Panc1 (cell line): ENCODE data around the gene WHAMM. TPM values are rescaled to one million over a fixed set of nuclear protein-coding genes. Genes with fewer than 3 reads are reported as not detected.

Experiments used
- ATAC-seq: fragments of 200-7000 bp; cut with Tn5 transposase; 2 replicates; pipeline ENCODE4 v1.9.1; 2020; ENCODE audit warnings: mild to moderate bottlenecking, moderate library complexity
- BruUV-seq: library from RNA; stranded (reverse); fragments of 400-500 nt; replicated peaks from 2 replicates; lab custom pipeline; 2021; lab: Mats Ljungman, UMichigan
- CTCF ChIA-PET: fragments of 300-600 bp; sonication (Branson Sonifier 250); formaldehyde crosslinking; loops from one replicate; lab custom pipeline; 2022; ENCODE audit warnings: antibody characterized with exemption; lab: Charles Lee
- POLR2A ChIA-PET: fragments of 300-600 bp; sonication (Branson Sonifier 250); formaldehyde crosslinking; loops from one replicate; lab custom pipeline; 2022; ENCODE audit warnings: antibody characterized with exemption; lab: Charles Lee
- DNase-seq: peaks from one replicate; pipeline ENCODE4 v3.0.0-alpha.2; 2010; ENCODE audit warnings: low read depth, low spot score
- H3K27ac ChIP-seq: 2 replicates; pipeline ENCODE4 v1.5.1; 2011; ENCODE audit warnings: mild to moderate bottlenecking, low read length, inconsistent platforms
- H3K27me3 ChIP-seq: fragments of 200-500 bp; sonication (Bioruptor generic); 2 replicates; pipeline ENCODE4 v1.6.0; 2014; ENCODE audit warnings: low read length, inconsistent platforms; ENCODE audit not compliant: control insufficient read depth, insufficient read depth
- H3K36me3 ChIP-seq: fragments of 200-500 bp; sonication (Bioruptor generic); 2 replicates; pipeline ENCODE4 v1.5.1; 2014; ENCODE audit warnings: inconsistent platforms, mild to moderate bottlenecking, low read length, moderate library complexity; ENCODE audit not compliant: control insufficient read depth, insufficient read depth
- H3K4me1 ChIP-seq: 2 replicates; pipeline ENCODE4 v1.5.1; 2011; ENCODE audit warnings: inconsistent platforms, mild to moderate bottlenecking, low read length, moderate library complexity; ENCODE audit not compliant: control insufficient read depth, insufficient read depth
- H3K4me3 ChIP-seq, 2 experiments: 2 replicates each; pipeline ENCODE4 v1.5.1; 2011 to 2012; ENCODE audit warnings: low read depth in 2 of 2, low read length in 2 of 2, mild to moderate bottlenecking in 2 of 2, inconsistent platforms in 1 of 2, moderate library complexity in 1 of 2
- H3K9me3 ChIP-seq: fragments of 200-500 bp; sonication (Bioruptor generic); 2 replicates; pipeline ENCODE4 v1.5.1; 2014; ENCODE audit warnings: low read depth, mild to moderate bottlenecking, inconsistent platforms, low read length, moderate library complexity; ENCODE audit not compliant: control insufficient read depth, insufficient read depth
- POLR2AphosphoS5 ChIP-seq: IDR thresholded peaks from 2 replicates; pipeline ENCODE4 v1.6.1; 2012; ENCODE audit warnings: mild to moderate bottlenecking, low read depth, low read length, moderate library complexity
- SIN3A ChIP-seq: IDR thresholded peaks from 2 replicates; pipeline ENCODE4 v1.6.1; 2012; ENCODE audit warnings: low read depth, mild to moderate bottlenecking, low read length, moderate library complexity, borderline replicate concordance; ENCODE audit not compliant: insufficient read depth
- TCF7L2 ChIP-seq: IDR thresholded peaks from 2 replicates; pipeline ENCODE4 v1.6.1; 2011; ENCODE audit warnings: mild to moderate bottlenecking, low read depth, low read length, inconsistent platforms
- in situ Hi-C: cut with HindIII; loops from 2 replicates; pipeline ENCODE4 v1.10.0; 2016; ENCODE audit warnings: low sequenced_read_pairs, low pct_unique_long_range_greater_than_20kb
- intact Hi-C: fragments of 100-400 bp; cut with micrococcal nuclease; formaldehyde crosslinking; loops from one replicate; pipeline ENCODE4 v1.10.0; 2022; ENCODE audit not compliant: unreplicated experiment
- total RNA-seq: library from RNA; stranded (reverse); gene quantifications from one replicate; pipeline ENCODE4 v1.2.1, GENCODE V29; 2021; ENCODE audit not compliant: unreplicated experiment
- TF ChIP-seq, protein P1 (sequence below), 2 experiments: IDR thresholded peaks; 2 replicates each; pipeline ENCODE4 v1.6.1; 2011 to 2012; ENCODE audit warnings: low read depth in 2 of 2, control low read depth in 1 of 2, low read length in 1 of 2, mild to moderate bottlenecking in 1 of 2, moderate library complexity in 1 of 2; ENCODE audit not compliant: insufficient read depth in 1 of 2
- TF ChIP-seq, protein P2 (sequence below): fragments of 450-650 bp; IDR thresholded peaks from 2 replicates; pipeline ENCODE4 v1.5.1; 2017; ENCODE audit warnings: mild to moderate bottlenecking

WHAMM gene
- total RNA-seq, 1 experiment from 2014 or later, result 8.8 TPM

DNA sequence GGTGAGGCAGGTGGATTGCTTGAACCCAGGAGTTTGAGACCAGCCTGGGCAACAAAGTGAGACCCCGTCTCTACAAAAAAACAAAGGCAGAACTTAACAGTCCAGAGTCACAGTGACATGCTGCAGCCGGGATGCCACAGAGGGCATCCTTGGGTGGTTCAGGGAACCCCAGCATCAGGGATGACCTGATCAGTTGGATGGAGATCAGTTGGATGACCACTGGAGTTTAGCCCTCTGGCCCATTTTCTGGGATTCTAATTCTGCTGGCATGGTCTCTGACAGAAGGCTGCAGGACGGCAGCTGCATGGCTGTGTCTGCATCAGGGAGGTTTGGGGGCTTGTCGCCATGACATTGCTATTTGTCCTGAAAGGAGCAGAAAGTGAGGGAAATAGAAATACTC is 19.8 kb downstream of the WHAMM start:
- TF ChIP-seq, protein P1, sequence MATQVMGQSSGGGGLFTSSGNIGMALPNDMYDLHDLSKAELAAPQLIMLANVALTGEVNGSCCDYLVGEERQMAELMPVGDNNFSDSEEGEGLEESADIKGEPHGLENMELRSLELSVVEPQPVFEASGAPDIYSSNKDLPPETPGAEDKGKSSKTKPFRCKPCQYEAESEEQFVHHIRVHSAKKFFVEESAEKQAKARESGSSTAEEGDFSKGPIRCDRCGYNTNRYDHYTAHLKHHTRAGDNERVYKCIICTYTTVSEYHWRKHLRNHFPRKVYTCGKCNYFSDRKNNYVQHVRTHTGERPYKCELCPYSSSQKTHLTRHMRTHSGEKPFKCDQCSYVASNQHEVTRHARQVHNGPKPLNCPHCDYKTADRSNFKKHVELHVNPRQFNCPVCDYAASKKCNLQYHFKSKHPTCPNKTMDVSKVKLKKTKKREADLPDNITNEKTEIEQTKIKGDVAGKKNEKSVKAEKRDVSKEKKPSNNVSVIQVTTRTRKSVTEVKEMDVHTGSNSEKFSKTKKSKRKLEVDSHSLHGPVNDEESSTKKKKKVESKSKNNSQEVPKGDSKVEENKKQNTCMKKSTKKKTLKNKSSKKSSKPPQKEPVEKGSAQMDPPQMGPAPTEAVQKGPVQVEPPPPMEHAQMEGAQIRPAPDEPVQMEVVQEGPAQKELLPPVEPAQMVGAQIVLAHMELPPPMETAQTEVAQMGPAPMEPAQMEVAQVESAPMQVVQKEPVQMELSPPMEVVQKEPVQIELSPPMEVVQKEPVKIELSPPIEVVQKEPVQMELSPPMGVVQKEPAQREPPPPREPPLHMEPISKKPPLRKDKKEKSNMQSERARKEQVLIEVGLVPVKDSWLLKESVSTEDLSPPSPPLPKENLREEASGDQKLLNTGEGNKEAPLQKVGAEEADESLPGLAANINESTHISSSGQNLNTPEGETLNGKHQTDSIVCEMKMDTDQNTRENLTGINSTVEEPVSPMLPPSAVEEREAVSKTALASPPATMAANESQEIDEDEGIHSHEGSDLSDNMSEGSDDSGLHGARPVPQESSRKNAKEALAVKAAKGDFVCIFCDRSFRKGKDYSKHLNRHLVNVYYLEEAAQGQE (IDR thresholded peaks at IDR 0.05; ENCODE audit: insufficient read depth in 1 of 2, low read depth in 2 of 2, low read length in 1 of 2), result no peak
- TF ChIP-seq, protein P2, sequence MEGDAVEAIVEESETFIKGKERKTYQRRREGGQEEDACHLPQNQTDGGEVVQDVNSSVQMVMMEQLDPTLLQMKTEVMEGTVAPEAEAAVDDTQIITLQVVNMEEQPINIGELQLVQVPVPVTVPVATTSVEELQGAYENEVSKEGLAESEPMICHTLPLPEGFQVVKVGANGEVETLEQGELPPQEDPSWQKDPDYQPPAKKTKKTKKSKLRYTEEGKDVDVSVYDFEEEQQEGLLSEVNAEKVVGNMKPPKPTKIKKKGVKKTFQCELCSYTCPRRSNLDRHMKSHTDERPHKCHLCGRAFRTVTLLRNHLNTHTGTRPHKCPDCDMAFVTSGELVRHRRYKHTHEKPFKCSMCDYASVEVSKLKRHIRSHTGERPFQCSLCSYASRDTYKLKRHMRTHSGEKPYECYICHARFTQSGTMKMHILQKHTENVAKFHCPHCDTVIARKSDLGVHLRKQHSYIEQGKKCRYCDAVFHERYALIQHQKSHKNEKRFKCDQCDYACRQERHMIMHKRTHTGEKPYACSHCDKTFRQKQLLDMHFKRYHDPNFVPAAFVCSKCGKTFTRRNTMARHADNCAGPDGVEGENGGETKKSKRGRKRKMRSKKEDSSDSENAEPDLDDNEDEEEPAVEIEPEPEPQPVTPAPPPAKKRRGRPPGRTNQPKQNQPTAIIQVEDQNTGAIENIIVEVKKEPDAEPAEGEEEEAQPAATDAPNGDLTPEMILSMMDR, result no peak
- TF ChIP-seq TCF7L2, result no peak
- no peak for TF ChIP-seq SIN3A
- TF ChIP-seq POLR2AphosphoS5, result no peak
- intact Hi-C loops (no loop called here), in situ Hi-C loops (no loop called here)
- H3K9me3 ChIP-seq, result no peaks in the 10 kb centered on the region
- no peak overlapping the region for H3K27ac ChIP-seq
- POLR2A ChIA-PET, result no interaction called here
- CTCF ChIA-PET, result no interaction called here
- no TSS peak for BruUV-seq
- peaks cover 16% of the 10 kb centered on the region for H3K4me1 ChIP-seq
- DNase-seq (no peak), ATAC-seq (no peak)
- peaks cover 43% of the 10 kb centered on the region for H3K36me3 ChIP-seq
- no peaks in the 10 kb centered on the region for H3K27me3 ChIP-seq
- H3K4me3 ChIP-seq, result no peak overlapping the region

DNA sequence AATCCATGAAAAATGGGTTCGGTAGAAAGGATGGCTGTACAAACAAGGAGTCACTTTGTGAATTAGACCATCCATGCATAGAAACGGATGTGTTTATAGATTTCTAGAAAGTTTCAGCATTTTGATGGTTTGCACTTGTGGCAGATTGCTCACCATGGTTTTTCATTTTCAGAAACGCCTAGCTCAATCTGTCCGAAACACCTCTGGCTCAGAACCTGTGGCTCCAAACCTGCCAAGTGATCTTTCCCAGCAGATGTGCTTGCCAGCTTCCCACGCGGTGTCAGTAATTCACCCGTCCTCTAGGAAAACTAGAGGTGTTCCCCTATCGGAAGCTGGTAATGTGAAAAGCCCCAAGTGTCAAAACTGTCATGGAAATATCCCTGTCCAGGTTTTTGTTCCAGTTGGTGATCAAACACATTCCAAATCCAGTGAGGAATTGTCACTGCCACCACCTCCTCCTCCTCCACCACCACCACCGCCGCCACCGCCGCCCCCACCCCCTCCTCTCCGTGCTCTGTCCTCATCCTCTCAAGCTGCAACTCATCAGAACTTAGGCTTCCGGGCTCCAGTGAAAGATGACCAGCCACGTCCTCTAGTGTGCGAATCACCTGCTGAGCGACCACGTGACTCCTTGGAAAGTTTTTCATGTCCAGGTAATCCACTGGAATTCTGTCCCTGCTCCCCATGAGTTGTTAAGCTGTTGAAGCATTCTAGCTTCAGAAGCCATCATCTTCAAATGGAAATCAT is 21.2 kb downstream of the WHAMM start:
- TF ChIP-seq, protein P1 (IDR thresholded peaks at IDR 0.05; ENCODE audit: insufficient read depth in 1 of 2, low read depth in 2 of 2, low read length in 1 of 2), result no peak
- TF ChIP-seq POLR2AphosphoS5 (no peak), TCF7L2 (no peak), SIN3A (no peak)
- TF ChIP-seq, protein P2, result no peak
- Histone ChIP-seq H3K36me3 (peaks cover 39% of the 10 kb centered on the region), H3K27me3 (no peaks in the 10 kb centered on the region), H3K4me3 (no peak overlapping the region), H3K9me3 (no peaks in the 10 kb centered on the region), H3K27ac (no peak overlapping the region), H3K4me1 (peaks cover 16% of the 10 kb centered on the region)
- BruUV-seq, result no TSS peak
- ATAC-seq, result no peak
- in situ Hi-C loops (no loop called here), intact Hi-C loops (no loop called here)
- CTCF ChIA-PET, result no interaction called here
- POLR2A ChIA-PET, result no interaction called here
- DNase-seq, result no peak
